SU-DHL-6 (cell line): ENCODE data around the gene TDRD7.

ENCODE experiments used
- EZH2phosphoT487 ChIP-seq: fragments of 200-600 bp; sonication (generic), shearing (Covaris generic); conservative IDR thresholded peaks from 2 replicates; pipeline ENCODE4 v1.6.1; 2018; ENCODE audit warnings: mild to moderate bottlenecking, antibody characterized with exemption, low read length, moderate library complexity, mixed read lengths
- TF ChIP-seq, protein P1 (sequence below): fragments of 200-600 bp; sonication (generic); IDR thresholded peaks from one replicate; pipeline ENCODE4 v1.5.1; 2017; ENCODE audit warnings: antibody characterized with exemption, mild to moderate bottlenecking, low read length, moderate library complexity; ENCODE audit not compliant: insufficient read depth, poor library complexity, severe bottlenecking

DNA sequence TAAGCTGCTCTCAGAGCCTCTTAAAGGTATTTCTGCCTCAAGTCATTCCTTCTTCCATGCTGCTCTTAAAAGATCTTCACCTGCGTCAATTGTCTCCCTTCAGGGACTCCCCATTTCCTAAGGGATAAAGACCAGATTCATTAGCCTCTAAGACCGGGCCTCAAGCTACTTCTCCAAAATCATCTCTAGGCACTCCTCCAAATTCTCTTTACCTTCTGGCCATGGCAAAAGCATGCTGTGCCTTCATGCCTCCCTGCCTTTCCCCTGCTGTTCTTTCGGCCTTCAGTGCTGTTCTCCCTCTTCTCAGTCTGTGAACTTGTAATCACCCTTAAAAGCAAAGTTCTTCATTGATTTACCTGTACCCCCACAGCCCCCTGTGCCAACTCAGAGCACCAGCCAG is 93.9 kb downstream of the TDRD7 start:
- TF ChIP-seq, protein P1, sequence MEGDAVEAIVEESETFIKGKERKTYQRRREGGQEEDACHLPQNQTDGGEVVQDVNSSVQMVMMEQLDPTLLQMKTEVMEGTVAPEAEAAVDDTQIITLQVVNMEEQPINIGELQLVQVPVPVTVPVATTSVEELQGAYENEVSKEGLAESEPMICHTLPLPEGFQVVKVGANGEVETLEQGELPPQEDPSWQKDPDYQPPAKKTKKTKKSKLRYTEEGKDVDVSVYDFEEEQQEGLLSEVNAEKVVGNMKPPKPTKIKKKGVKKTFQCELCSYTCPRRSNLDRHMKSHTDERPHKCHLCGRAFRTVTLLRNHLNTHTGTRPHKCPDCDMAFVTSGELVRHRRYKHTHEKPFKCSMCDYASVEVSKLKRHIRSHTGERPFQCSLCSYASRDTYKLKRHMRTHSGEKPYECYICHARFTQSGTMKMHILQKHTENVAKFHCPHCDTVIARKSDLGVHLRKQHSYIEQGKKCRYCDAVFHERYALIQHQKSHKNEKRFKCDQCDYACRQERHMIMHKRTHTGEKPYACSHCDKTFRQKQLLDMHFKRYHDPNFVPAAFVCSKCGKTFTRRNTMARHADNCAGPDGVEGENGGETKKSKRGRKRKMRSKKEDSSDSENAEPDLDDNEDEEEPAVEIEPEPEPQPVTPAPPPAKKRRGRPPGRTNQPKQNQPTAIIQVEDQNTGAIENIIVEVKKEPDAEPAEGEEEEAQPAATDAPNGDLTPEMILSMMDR, result no peak
- no peak for TF ChIP-seq EZH2phosphoT487
